Astrocyte of the spinal cord (primary cell): ENCODE measurements around the gene BMPR1B.

ENCODE experiments used
- DNase-seq: peaks from one replicate; pipeline ENCODE4 v3.0.0; 2011; ENCODE audit warnings: low read depth, low spot score
- H3K4me3 ChIP-seq: 2 replicates; pipeline ENCODE4 v1.5.1; 2011; ENCODE audit warnings: low read depth, mild to moderate bottlenecking, low read length, moderate library complexity
- in situ Hi-C: cut with HindIII; loops from 2 replicates; pipeline ENCODE4 v1.10.0; 2017; ENCODE audit warnings: low sequenced_read_pairs
- TF ChIP-seq, protein P1 (sequence below): IDR thresholded peaks from 2 replicates; pipeline ENCODE4 v1.5.1; 2012; ENCODE audit warnings: low read depth, mild to moderate bottlenecking, low read length, inconsistent platforms

Gene BMPR1B

DNA sequence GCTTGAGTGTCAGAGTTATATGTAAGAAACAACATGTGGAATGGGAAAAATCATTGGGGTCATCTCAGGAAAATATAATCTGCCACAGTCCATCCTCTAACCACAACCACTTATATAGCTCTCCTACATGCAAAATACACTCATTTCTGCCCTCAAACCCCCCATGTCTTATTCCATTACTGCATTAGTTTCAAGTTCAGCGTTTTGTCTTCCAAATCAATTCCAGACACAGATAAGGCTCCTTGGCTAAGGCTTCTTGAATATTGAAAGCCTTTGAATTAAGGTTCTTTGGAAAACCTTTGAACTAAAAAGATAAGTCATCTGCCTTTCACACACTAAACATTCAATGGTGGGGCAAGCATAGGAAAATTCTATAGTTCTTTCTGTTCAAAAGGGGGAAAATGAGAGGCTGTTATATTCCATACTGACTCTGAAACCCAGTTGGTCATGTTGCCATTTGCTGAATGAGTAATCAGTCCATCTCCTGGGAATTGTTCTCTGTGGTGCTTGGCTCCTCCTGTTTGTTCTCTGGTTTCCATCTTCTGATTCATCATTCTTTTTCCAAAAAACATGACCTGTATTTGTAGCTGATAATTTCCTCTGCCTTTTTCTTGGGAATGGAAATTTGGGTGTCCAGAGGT lies 218.7 kb downstream of the BMPR1B start:
- peak; percentile 90 for DNase-seq
- in situ Hi-C loops, result no loop called here
- H3K4me3 ChIP-seq, result no peak overlapping the region
- TF ChIP-seq, protein P1, sequence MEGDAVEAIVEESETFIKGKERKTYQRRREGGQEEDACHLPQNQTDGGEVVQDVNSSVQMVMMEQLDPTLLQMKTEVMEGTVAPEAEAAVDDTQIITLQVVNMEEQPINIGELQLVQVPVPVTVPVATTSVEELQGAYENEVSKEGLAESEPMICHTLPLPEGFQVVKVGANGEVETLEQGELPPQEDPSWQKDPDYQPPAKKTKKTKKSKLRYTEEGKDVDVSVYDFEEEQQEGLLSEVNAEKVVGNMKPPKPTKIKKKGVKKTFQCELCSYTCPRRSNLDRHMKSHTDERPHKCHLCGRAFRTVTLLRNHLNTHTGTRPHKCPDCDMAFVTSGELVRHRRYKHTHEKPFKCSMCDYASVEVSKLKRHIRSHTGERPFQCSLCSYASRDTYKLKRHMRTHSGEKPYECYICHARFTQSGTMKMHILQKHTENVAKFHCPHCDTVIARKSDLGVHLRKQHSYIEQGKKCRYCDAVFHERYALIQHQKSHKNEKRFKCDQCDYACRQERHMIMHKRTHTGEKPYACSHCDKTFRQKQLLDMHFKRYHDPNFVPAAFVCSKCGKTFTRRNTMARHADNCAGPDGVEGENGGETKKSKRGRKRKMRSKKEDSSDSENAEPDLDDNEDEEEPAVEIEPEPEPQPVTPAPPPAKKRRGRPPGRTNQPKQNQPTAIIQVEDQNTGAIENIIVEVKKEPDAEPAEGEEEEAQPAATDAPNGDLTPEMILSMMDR, result no peak

DNA sequence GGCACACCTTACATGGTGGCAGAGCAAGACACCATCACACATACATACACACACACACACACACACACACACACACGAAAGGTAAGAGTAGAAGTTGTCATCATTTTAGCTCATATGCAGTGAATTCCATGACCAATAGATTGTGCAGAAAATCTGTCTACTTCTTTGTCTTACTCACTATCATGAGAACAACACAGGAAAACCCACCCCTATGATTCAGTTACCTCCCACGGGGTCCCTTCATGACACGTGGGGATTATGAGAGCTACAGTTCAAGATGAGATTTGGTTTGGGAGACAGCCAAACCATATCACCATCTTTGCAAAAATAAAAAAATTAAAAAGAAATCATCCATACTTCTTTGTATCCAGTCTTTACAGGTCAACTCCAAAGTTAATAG lies 221.1 kb downstream of the BMPR1B start:
- peak; percentile 78 for DNase-seq
- in situ Hi-C loops, result no loop called here
- TF ChIP-seq, protein P1, result no peak
- no peak overlapping the region for H3K4me3 ChIP-seq

DNA sequence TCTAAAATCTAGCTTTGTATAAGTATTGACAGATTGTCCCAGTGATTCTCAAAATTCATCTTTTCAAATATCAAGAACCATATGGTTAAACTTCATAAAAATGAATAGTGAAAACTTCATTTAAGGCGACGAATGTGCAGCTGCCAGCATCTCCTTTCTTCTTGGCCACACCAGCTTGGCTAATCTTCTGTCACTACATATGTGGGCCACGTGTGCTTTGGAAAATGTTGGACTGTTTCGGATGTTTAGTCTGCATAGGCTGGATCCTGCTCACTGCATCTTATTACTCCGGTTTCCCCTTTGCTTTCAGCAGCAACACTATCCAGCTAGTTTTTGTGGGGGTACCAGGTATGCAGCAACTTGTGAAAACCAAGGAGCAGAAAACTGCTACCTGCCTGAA lies 221.9 kb downstream of the BMPR1B start:
- TF ChIP-seq, protein P1, result no peak
- H3K4me3 ChIP-seq, result no peak overlapping the region
- in situ Hi-C loops, result no loop called here
- DNase-seq, result no peak

DNA sequence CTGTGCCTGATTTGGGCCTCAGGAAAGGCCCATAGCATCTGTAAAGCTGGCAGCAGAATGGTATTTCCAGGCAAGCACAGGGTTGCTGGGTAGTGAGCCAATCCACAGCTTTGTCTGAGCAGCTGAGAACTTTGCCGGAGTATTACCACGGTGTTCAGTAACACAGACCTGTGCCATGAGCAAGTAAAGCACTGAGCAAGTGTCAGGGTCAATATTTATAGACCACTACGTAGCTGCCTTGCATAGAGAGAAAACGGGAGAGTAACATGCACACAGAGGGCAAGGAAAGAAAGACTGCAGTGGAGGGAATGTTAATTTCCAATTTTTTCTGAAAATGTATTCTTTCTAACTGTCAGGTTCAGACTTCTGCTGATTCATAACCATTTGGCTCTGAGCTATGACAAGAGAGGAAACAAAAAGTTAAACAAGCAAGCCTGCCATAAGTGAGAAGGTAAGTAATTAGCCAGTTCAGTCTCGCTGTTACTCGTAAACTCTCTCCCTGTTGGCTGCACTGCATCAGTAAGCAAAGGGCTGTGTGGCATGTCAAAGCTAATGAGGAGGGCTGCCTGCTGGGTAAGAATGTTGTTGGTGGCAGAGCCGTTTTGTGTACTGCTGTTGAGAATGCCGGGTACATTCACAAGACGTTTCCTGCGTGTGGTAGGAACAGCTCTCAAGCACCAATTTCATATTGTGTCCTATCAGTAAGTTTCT lies 238.1 kb downstream of the BMPR1B start:
- in situ Hi-C loops, result no loop called here
- TF ChIP-seq, protein P1, result no peak
- no peak overlapping the region for H3K4me3 ChIP-seq
- DNase-seq, result peak; percentile 69

DNA sequence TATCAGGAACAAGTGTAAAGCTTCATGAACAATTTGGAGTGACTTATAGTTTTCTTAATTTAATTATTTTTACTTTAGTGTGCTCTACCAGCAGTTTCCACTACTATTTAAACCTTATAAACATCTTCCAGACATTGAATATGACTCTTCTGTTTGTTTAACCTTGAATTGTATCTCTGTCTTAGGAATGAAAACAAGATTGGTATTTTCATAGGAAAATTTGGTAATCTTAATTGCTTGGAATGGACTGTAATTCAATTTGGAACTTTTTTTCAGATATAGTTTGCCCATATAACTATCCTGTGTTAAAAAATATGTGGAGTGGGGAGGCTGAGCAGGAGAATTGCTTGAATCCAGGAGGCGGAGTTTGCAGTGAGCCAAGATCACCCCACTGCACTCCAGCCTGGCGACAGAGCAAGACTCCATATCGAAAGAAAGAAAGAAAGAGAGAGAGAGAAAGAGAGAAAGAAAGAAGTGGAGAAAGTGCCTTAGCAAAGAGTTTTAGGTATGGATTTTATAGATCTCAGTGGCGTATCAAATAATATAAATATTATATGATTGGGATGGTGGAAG lies 242.4 kb downstream of the BMPR1B start:
- no peak for DNase-seq
- H3K4me3 ChIP-seq, result no peak overlapping the region
- in situ Hi-C loops, result no loop called here
- TF ChIP-seq, protein P1, result no peak

DNA sequence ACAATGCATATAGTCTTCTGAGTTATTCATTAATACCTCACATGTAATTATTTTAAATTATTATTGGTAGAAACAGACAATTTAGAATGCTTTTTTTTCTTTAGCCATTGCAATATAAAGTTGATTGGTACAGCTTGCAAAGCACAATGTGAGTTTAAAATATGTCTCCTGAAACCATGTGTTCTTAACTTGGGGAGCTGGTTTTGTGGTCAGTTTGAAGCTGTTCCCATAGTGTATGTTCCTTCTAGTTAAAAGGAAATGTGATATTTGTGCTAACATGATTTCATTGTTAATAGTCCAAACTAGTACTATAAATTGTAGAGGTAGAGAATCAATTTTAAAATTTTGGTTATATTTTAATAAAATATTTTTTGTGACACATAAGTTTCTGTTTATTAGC lies 247.2 kb downstream of the BMPR1B start:
- TF ChIP-seq, protein P1, result no peak
- no peak for DNase-seq
- in situ Hi-C loops, result no loop called here
- H3K4me3 ChIP-seq, result no peak overlapping the region
